Smooth muscle cell of the umbilical artery (primary cell): ENCODE results near the gene GVQW3. TPM values are rescaled to one million over a fixed set of nuclear protein-coding genes. Genes with fewer than 3 reads are reported as not detected.

Experiments
- total RNA-seq: library from RNA; depleted of rRNA; stranded (reverse); fragments of >200 nt; gene quantifications from 2 replicates; pipeline ENCODE4 v1.2.3, GENCODE V29; 2014

The GVQW3 gene
- total RNA-seq, result 1.8 TPM in 2 replicates

DNA sequence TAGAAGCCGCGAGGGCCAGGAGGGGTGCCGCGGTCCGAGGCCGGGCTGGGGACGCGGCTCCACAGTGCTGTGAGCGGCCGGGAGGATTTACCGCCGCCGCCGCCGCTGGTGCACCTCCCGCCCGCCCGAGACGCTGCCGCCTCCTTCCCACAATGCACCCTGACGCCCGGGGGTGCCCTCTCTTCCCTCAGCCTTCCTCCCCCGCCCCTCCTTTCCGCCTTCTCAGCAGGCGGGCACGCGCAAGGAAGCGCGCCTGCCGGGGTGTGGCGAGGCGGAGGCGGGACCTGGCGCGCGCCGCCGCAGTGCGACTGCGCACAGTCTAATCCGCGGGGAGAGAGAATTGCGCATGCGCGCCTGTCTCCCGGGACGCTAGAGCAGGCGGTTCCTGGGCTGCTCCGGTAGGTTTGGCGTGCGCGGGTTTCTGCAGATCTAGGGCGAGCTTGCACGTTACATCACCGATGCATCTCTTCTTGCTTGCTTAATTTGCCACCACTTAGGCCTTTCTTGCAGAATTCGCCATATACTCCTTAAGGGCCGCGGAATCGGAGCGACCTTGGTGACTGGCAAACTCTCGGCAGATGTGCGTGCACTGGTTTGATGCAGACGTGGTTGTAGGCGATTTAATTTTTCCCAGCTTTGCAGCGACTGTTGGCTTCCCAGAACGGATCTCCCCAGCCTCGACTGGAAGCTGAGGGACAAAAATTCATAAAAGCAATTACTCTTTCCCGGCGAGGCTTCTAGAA is at the start of gene GVQW3, which contains the start of gene THAP12:
Gene GVQW3, plus strand, starts transcription at position 347 of the 743 bp plus-strand sequence. CDS start 506 bp downstream, outside the sequence.
Gene THAP12, minus strand, starts transcription at position 156 of the 743 bp plus-strand sequence. CDS start 296 bp downstream, outside the sequence.

GRCh38 chr11:76444384-76445120 is 63.4 kb downstream of the GVQW3 start, which contains the start of gene EMSY:
EMSY (plus strand) TSS chr11:76445018; CDS start chr11:76446939, 1,921 bp downstream.

Other genes with a start within 250 kb of the GVQW3 start
- 0.30 and 0.37 TPM in 2 replicates for gene WNT11, start 174.8 kb upstream of the GVQW3 start, total RNA-seq
- 42.5 and 61.8 TPM in 2 replicates for gene THAP12, start 191 bp upstream of the GVQW3 start, total RNA-seq
- gene EMSY, start 63.7 kb downstream of the GVQW3 start, total RNA-seq, result 11.0 and 14.1 TPM in 2 replicates